ENCODE data around the gene IGFBPL1. TPM values are rescaled to one million over a fixed set of nuclear protein-coding genes. Genes with fewer than 3 reads are reported as not detected.

IGFBPL1 gene
- total and polyA plus RNA-seq, 2 of the 13 experiments (the other 11 are each of a cell fraction or from before 2014, with no cell fraction given) = 0.24 TPM; not detected in 1

- no peak for TF ChIP-seq ZFP36 (IDR thresholded peaks at IDR 0.05; ENCODE audit: borderline replicate concordance, low read depth, low read length, partially characterized antibody)
- TF ChIP-seq HNF1A (IDR thresholded peaks at IDR 0.05; ENCODE audit: low read depth) = peak; percentile 21; the same call in 1 of the 2 replicates
- TF ChIP-seq HNF1A (CRISPR knock-in tag; IDR thresholded peaks at IDR 0.05; ENCODE audit: borderline replicate concordance) = peak; percentile 41; the same call in 1 of the 2 replicates
- no peak for TF ChIP-seq SRSF9 (IDR thresholded peaks at IDR 0.05; ENCODE audit: borderline replicate concordance, insufficient read depth, low read depth, low read length, poor library complexity, severe bottlenecking)
- 0 out of 2 replicates have a peak, but pooled peaks have one; percentile 68 for TF ChIP-seq ZNF431 (CRISPR knock-in tag; IDR thresholded peaks at IDR 0.05; ENCODE audit: borderline replicate concordance, low read depth)
- TF ChIP-seq ZNF710 (CRISPR knock-in tag; IDR thresholded peaks at IDR 0.05; ENCODE audit: borderline replicate concordance) = peak; percentile 80; the same call in 1 of the 2 replicates
- TF ChIP-seq SOX5 (CRISPR knock-in tag; IDR thresholded peaks at IDR 0.05; ENCODE audit: borderline replicate concordance) = peak; percentile 74
- no peak for TF ChIP-seq ZFP36L2 (CRISPR knock-in tag; IDR thresholded peaks at IDR 0.05)
- TF ChIP-seq ZNF598 (CRISPR knock-in tag; IDR thresholded peaks at IDR 0.05; ENCODE audit: borderline replicate concordance) = peak; percentile 79; the same call in 1 of the 2 replicates
- TF ChIP-seq ZNF292 (CRISPR knock-in tag; IDR thresholded peaks at IDR 0.05; ENCODE audit: borderline replicate concordance, low read depth) = peak; percentile 92; the same call in 1 of the 2 replicates
- peak; percentile 80; the same call in 1 of the 2 replicates for TF ChIP-seq SIN3A (IDR thresholded peaks at IDR 0.05; ENCODE audit: borderline replicate concordance, low read depth, low read length)
- TF ChIP-seq NFKBIZ (CRISPR knock-in tag; IDR thresholded peaks at IDR 0.05) = no peak
- peak; percentile 30; the same call in 1 of the 2 replicates for TF ChIP-seq PATZ1 (CRISPR knock-in tag; IDR thresholded peaks at IDR 0.05)
- TF ChIP-seq ZNF883 (CRISPR knock-in tag; IDR thresholded peaks at IDR 0.05; ENCODE audit: not compliant biosample characterization) = peak; percentile 20
- peak; percentile 74 for TF ChIP-seq ZNF317 (CRISPR knock-in tag; IDR thresholded peaks at IDR 0.05)
- TF ChIP-seq IRF9 (CRISPR knock-in tag; IDR thresholded peaks at IDR 0.05; ENCODE audit: borderline replicate concordance) = no peak
- no peak for TF ChIP-seq NR2F1 (CRISPR knock-in tag; IDR thresholded peaks at IDR 0.05)
These were observed 13.1 kb upstream of the IGFBPL1 start (continued) for GRCh38 chr9:38437193-38437823.

Data from HepG2 (cell line).